ELR (cell line): ENCODE measurements around the gene PLXDC2.
"Not testable (repeated sequence)": the region's sequence is repeated elsewhere in the genome, so short reads cannot be mapped to it uniquely, and the experiment has no call there.

Experiments
- DNase-seq: peaks from one replicate; pipeline ENCODE4 v3.0.0-alpha.2; 2015; ENCODE audit warnings: low read depth

Gene PLXDC2

GRCh38 chr10:19816411-19817230 lies at the start of gene PLXDC2:
Gene PLXDC2 (plus strand): TSS chr10:19816432.
- peak; percentile 3 for DNase-seq

- DNase-seq = no peak
Measured at GRCh38 chr10:19767876-19768275, 48.4 kb upstream of the PLXDC2 start.

GRCh38 chr10:19769826-19770225 lies 46.4 kb upstream of the PLXDC2 start:
- not testable (repeated sequence) for DNase-seq

GRCh38 chr10:19772972-19773371 lies 43.3 kb upstream of the PLXDC2 start:
- DNase-seq = no peak

- DNase-seq = no peak
Measured at GRCh38 chr10:19775296-19775695, 40.9 kb upstream of the PLXDC2 start.

- no peak for DNase-seq
Measured at GRCh38 chr10:19777806-19778205, 38.4 kb upstream of the PLXDC2 start.

- no peak for DNase-seq
Measured at GRCh38 chr10:19778996-19779395, 37.2 kb upstream of the PLXDC2 start.

- no peak for DNase-seq
Measured at GRCh38 chr10:19782430-19783089, 33.7 kb upstream of the PLXDC2 start.

DNA sequence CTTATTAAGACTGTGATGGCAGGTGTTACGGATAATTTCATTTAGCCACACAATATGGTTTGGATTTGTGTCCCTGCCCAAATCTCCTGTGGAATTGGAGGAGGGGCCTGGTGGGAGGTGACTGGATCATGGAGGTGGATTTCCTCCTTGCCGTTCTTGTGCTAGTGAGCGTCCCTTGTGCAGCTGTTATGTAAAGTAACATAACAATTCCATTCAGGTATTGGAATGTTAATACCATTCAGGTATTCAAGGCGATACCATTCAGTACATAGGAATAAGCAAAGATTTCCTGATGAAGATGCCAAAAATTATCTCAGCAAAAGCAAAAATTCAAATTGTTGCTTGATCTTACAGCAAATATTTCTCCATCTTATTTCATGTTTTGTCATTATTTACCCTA lies 32.5 kb upstream of the PLXDC2 start:
- no peak for DNase-seq

GRCh38 chr10:19785366-19785765 lies 30.9 kb upstream of the PLXDC2 start:
- DNase-seq = no peak

DNA sequence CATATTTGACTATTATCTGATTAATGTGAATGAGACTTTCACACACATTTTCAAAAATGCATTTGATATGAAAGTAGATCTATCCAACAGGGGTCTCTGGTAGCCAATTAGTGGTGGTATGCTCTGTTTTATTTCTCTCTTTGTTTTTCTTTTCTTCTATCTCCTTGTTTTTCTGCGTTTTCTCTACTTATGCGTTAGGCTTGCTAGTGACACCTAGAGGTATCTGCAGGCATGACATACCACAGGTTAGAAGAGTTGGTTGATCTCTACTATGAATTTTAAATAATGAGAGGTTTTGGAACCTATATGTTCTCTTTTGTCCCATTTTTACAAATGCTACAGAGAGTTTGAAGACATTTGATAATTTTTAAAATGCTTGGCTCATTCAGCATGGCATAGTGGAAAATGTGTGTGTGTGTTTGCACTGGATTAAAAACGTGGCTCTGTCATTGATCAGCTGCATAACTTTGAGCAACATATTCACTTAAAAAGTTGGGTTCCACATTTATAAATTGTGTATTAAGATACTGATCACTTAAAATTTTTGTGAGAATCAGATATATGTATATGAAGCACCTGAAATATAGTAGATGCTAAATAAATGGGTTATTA lies 28.1 kb upstream of the PLXDC2 start:
- peak; percentile 43 for DNase-seq

DNA sequence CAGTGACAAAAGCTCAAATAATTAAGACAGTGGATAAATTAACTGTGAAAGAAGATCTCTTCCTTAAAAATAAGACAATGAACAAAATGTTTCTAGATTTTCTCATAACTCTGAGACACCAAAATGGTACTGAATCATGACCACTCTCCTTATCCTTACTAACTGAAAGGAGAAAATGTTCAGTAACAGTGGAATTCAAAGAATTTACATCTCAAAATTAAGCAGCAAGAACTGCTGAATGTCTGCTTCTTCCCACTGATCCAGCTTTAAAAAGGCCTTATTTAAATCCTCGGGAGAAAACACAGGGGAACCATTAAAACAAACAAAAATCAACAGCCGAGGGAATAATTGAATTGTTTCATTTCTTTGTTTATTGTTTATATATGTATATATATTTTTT lies 27.3 kb upstream of the PLXDC2 start:
- no peak for DNase-seq

GRCh38 chr10:19789607-19790006 lies 26.6 kb upstream of the PLXDC2 start:
- no peak for DNase-seq

GRCh38 chr10:19791032-19791431 lies 25.2 kb upstream of the PLXDC2 start:
- DNase-seq = no peak

- no peak for DNase-seq
Measured at GRCh38 chr10:19795684-19796083, 20.5 kb upstream of the PLXDC2 start.

DNA sequence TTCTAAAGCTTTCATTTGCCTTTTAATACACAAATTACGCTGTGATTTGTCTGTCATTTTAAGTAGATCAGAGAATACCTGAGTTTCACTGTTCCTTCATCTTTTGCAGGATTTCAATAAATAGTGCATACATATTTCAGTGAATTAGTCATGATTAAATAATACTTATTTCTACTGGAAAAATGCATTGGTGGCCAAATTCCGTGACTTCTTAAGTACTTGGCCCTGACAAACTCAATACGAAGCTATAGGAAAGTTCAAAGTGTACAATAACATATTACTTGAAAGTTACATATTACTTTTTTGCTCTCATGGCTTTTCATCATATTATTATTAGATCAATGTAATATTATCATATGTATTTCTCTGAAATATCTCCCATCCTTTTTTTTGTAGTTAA lies 16.1 kb upstream of the PLXDC2 start:
- DNase-seq = no peak

DNA sequence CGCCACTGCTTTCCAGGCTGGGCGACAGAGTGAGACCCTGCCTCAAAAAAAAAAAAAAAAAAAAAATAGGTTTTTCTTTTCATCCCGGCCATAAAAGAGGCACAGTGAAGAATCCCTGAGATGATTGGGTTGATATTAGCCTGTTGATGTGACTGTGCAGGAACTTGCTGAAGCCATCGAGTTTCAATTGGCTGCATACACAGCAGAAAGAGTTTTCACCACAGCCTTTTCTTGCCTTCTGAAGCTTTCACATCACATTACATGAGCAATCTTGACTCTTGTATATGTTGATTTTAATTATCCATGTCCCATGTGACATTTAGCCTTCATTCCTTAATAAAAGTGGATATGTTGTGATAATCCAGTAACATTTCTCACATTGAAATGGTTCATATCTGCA lies 14.9 kb upstream of the PLXDC2 start:
- DNase-seq = no peak

GRCh38 chr10:19803676-19804075 lies 12.6 kb upstream of the PLXDC2 start:
- DNase-seq = no peak

GRCh38 chr10:19809481-19809880 lies 6.8 kb upstream of the PLXDC2 start:
- no peak for DNase-seq

GRCh38 chr10:19811540-19811939 lies 4.7 kb upstream of the PLXDC2 start:
- DNase-seq = no peak

DNA sequence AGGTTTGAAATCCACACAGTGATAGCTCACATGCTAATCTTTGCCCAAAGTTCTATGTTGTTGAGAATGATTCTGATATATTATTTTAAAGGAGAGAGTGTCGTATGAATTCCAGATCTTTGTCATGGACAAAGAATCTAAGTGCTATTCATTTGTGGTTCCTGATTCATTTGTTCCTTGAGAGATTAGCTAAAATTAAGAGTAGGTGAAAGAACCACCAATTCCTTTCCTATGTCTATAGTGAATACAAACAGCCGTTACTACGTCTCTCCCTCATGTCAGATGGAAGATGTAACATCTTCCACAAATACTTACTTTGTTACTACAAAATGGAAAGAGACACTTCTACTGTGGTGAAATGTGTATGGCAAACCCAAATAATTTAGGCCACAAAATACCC lies 3.3 kb upstream of the PLXDC2 start:
- DNase-seq = no peak

- no peak for DNase-seq
Measured at GRCh38 chr10:19815036-19815730, 1.0 kb upstream of the PLXDC2 start.
